Hippocampal formation (tissue), 2 donors: ENCODE results near the gene ADH5.
"Not testable (repeated sequence)": the region's sequence is repeated elsewhere in the genome, so short reads cannot be mapped to it uniquely, and the experiment has no call there.

Experiments used
- DNase-seq, 2 donors: peaks; one replicate each; lab custom pipeline; 2025; lab: John Stamatoyannopoulos, UW

ADH5 gene

DNA sequence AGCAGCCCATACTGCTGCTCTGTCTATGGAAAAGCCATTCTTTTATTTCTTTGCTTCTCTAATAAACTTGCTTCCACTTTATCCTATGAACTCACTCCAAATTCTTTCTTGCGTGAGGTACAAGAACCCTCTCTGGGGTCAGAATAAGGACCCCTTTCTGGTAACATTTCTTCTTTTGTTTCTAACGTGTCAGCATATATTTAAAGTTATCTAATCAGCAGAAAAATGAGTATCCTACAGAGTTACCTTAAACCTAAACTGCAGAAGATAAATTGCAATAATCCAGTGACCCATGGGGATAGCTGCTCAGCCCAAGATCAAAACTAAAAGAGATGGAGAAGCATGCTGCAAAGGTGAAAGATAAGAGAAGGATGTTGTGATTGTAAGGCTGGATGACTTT, 4.0 kb downstream of the ADH5 start:
- DNase-seq, result no peak

DNA sequence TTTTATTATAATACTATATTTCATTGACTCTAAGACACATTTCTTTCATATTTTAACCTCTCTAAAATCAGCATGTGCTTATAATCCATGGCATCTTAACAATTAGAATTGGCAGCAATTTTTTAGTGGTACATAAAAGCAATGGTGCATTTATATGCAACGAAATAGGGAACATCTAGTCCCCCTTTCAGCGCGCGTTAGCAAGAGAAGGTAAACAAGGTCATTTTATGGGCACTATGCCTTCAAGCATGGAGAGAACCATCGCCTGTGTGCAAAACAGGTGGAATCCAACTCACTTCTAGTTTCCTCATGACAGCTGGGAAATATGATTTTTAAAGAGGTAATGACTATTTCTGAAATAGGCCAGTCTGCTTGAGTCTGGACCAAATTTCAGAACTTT, 6.4 kb downstream of the ADH5 start:
- DNase-seq, result no peak

DNA sequence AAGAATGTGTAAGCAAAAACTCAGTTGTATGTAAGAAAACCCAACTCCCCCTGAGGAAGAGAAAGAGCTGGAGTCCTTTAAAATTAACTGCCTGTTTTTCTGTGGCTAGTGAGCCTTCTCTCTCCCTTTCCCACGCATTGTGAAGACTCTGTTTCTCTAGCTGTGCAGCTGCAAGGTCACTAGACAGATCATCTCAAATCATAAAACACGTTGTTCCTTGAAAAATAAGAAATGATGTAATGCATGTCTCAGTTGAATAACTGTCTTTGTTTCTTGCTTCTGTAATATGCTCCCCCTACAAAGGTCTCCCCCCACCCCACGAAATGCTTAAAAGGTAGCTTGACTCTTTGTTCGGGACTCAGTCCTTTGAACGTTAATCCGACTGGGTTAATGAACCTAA, 7.7 kb downstream of the ADH5 start:
- DNase-seq, result not testable (repeated sequence)

DNA sequence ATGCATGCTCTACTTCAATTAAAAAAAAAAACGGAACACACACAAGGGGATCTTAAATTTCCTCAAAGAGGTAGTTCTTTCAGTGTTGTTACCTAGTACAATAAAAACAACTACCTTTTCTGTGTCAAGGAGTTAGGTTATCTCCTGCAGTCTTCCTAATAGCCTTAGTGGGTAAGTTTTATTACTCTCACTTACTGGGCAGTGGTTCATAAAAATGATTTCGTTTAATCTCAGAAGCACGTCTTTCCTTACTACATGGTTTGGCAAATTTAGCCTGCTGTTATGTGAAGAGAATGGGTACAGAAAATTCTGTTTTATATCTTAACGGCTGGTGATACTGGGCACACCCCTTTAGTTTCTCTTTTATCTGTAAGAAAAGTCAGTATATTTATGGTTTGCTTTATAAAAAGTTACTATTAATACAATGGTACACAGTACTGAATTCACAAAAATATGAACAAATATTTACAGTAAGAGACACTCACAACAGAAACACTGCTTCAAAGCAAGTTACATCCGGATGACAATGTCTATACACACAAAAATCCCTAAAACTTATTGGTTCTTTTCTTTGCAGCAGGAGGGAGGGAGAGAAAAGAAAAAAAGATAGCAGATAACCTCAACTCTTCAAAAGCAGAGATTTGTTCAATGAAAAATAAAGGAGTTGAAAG, 8.8 kb downstream of the ADH5 start:
- DNase-seq, result no peak

DNA sequence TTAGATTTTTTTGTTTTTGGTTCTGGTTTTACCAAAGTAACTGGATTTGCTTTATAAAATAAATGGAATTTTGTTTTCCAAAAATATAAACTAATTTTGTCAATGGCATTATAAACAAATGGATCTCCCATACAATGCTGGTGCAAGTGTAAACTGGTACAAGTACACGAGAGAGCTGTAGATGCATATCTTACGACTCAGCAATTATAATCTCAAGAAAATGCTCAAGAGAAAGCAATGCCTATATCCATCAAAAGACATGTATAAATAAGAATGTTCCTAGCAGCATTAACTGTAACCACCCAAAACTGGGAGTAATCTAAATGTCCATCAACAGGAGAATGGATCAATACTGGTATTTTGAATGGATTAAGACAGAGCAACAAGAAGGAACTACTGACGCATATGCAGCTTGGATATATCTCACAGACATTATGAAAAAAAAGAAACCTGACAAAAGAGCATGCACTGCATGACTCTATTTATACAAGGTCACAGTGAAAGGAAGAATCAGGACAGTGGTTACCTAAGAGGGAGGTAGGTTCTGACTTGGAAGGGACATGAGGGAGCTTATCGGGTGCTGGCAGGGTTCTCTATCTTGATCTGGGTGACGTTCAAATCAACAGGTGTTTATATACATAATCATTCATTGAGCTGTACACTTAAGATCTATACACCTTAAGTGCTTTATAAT, 9.5 kb downstream of the ADH5 start:
- DNase-seq, result no peak

DNA sequence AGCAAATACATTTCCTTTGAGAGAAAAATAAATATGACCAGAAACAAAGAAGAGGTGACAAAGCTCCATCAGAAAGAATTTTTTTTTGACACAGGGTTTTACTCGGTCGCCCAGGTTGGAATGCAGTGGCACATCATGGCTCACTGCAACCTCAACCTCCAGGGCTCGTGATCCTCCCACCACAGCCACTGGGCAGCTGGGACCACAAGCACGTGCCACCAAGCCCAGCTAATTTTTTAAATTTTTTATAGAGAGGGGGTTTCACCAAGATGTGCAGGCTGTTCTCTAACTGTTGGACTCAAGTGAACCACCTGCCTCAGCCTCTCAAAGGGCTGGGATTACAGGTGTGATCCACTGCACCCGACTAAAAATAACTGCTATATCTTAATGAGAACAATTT, 10.3 kb downstream of the ADH5 start:
- no peak for DNase-seq

DNA sequence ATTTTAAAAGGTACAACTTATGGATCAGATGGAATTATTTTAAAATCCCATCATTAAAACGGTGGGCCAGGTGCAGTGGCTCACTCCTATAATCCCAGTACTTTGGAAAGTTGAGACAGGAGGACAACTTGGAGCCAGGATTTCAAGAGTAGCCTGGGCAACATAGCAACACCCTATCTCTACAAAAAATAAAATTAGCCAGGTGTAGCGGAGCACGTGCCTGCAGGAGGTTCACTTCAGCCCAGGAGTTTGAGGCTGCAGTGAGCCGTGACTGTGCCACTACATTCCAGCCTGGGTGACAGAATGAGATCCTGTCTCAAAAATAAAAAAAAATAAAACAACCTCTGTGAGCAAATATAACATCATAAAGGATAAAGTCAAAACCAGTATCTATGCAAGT, 11.4 kb downstream of the ADH5 start:
- DNase-seq, result no peak

DNA sequence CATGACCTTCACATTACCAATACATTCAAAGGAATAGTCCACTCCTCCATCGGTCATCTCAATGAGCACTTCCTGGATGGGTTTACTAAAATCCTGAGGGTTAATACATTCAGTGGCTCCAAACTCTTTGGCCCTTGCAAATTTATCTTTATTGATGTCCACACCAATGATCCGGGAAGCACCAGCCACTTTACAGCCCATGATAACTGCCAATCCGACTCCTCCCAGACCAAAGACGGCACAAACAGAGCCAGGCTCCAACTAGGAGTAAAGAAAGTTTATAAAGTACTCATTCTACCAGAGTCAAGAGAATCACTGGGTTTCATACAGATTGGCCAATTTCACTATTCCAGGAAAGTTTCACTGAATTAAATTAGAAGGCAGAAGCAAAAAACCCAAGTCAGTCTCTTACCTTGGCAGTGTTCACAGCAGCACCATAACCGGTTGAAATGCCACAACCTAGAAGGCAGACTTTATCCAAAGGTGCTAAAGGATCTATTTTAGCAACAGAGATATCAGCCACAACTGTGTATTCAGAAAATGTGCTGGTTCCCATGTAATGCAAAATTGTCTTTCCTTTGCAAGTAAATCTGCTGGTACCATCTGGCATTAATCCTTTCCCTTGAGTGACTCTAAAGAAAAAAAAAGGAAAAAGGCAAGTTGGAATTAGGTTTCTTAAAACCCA, 12.2 kb downstream of the ADH5 start:
- DNase-seq, result no peak

DNA sequence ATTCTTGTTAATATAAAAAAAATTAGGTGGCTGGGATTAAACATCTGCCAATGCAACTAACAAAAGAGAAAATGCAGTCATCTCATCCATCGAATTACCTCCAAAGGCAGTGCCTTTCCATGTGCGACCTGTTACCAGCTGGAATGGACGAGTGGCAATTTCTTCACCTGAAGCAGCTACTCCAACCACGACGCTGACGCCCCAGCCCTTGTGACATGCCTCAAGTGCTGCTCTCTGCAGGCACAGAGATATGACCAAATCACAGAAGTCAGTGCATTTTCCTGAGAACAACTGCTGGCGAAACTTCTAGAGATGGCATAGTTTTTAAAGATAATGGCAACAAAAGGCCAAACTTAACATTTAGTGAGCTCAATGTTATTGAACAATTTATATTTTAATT, 13.8 kb downstream of the ADH5 start:
- DNase-seq, result no peak

DNA sequence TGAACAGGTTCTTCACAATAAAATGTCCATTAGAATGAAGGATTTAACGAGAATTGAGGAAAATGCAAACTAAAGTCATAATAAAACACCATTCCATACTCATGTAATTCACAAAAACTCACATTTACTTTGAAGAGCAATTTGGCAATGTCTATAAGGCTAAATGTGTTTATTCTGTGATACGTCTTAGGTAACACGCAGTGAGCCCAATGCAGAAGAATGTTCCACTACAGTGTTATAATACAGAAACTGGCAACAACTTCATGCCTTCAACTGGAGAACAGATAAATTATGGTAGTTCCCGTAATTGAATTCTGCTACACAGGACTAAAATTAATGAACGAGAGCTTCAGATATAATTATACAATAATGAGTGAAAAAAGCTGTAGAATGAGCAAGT, 17.4 kb downstream of the ADH5 start:
- no peak for DNase-seq

DNA sequence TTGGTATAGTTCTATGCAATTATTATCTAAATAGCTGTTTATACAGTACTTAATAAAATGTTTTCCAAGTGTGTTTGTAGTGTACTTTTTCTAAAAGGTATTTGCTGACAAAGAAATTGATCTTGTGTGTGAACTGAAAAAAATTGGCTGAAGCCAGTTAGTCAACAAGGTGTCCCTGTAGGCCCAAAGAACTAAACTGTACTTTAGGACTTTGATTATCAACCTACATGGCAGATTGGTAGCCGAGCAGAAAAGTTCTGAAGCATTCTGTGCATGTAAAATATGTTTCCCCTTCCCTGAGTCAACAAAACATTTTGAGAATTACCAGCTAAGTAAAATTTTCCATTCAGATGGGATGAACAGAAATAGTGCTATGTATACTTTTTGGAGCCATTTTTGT, 21.0 kb downstream of the ADH5 start:
- no peak for DNase-seq

DNA sequence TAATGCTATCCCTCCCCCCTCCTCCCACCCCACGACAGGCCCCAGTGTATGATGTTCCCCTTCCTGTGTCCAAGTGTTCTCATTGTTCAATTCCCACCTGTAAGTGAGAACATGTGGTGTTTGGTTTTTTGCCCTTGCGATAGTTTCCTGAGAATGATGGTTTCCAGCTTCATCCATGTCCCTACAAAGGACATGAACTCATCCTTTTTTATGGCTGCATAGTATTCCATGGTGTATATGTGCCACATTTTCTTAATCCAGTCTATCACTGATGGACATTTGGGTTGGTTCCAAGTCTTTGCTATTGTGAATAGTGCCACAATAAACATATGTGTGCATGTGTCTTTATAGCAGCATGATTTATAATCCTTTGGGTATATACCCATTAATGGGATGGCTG, 23.1 kb downstream of the ADH5 start:
- not testable (repeated sequence) for DNase-seq

DNA sequence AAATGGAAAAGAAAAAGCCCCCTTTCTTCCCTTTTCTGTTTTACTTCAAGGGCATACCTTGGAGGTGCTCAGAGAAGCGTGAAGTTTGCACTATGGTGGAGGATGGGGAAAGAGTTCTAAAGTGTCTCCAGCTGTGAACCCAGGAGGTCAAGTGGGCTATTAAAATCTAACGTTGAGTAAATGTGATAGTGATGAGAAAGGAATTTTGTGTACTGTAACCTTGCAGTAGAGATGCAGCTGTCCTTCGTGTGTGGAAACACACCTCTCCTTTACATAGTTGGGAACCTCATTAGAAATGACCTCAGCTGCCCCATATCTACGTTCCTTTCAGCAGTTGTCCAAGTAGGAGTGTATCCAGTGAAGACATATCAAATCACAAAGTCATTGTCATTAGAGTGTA, 26.5 kb downstream of the ADH5 start:
- DNase-seq, result no peak

DNA sequence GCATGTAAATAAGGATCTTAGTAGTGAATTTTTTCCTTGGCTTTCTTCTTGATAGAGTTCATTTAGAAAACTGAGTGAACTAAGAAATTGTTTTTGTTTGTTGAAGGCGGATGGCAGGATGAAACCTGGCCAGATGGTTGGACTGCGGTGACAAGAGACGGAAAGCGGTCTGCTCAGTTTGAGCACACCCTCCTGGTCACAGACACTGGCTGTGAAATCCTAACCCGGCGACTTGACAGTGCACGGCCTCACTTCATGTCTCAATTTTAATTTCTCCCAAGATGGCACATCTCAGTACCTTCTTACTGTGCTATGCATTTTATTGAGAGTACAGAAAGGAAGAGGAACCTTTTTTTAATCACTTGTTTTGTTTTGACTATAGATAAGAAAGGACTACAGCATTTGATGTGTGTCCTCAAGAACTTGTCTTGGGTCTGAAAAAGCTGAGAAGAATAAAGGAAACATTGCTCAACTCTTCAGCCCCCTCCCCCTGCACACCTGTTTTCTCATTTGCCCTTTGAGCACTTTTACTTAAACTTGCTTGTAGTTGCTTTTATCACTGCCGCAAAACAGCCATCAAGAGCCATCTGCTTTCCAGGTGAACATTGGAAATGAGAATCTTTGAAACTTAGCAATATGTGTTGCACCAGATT, 27.4 kb downstream of the ADH5 start:
- DNase-seq, result no peak

DNA sequence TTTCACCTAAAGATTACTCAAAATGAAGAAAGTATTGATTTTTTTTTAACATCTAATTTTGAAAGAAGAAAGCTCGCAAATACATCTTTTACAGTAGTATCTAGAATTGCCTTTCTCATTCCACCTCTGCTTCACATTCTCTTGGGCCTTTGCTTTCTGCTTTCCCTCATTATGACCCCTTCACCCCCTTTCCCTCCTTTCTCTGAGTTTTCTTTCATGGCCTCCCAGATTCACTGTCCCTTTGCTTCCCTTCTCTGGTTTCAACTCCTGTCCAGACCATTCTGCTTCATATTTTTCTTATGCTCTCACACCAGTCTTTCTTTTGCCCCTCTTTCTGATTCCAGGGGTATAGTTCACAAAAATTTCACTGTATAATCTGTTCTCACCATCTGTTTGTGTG, 29.0 kb downstream of the ADH5 start:
- DNase-seq, result no peak

DNA sequence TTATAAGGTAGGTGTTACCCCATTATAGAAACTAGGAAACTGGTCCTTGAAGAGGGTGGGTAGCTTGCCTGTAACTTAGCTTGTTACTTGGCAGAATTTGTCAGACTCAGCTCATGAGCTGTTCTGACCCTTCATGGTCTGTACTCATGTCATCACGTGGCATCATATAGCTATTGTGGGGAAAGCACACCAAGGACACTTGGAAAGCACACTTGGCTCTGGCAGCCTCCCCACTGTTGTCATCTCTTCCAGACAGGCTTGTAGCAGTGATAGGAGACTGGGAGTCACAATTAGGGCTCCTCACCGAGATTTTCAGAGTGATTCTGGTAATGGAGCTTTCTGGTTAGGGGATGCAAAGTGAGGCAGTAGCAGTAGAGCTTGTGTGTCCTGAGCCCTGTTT, 30.4 kb downstream of the ADH5 start:
- DNase-seq, result no peak

DNA sequence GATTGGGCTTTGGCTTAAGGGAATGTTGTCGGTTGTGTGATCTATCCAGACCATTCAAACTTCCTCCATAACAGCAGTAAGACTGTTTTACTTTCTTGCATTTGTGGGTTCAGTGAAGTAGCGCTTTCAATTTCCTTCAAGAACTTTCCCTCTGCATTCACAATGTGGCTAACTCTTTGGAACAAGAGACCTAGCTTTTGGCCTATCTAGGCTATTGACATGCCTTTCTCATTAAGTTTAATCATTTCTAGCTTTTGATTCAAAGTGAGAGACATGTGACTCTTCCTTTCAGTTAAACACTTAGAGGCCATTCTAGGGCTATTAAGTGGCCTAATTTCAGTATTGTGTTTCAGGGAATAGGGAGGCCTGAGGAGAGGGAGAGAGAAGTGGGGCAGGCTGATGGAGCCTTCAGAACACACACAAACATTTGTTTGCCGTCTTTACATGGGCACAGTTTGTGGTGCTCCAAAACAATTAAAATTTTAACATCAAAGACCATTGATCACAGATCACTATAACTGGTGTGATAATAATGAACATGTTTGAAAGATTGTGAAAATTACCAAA, 34.1 kb downstream of the ADH5 start:
- DNase-seq, result no peak

DNA sequence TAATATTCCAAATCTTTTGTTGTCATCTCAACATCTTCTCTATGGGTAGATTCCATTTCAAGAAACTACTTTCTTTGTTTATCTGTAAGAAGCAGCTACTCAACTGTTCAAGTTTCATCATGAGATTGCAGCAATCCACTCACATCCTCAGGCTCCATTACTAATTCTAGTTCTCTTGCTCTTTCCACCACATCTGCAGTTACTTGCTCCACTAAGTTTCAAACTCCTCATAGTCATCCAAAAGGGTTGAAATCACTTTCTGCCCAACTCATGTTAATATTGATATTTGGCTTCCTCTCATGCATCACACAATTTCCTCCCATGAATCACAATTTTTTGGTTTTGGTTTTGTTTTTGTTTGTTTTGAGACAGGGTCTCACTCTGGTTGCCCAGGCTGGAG, 35.7 kb downstream of the ADH5 start:
- DNase-seq, result no peak

DNA sequence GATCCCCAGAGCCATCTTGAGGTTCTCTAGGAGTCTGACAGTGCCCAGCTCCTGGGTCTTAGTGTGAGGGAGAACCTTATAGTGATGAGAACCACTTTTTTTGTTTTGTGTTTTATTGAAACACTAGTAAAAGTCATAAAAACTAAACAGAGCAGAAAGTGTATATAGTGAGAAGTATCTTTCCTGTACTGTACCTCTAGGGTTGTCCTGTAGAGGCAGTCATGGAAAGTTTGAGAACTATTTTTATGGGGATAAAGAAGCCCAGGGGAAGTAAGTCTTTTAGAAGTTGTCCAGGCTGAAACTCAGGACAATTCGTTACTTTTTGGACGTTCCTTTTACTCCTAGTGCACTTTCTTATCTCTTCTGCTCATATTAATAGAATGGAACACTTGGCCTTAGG, 40.9 kb downstream of the ADH5 start:
- DNase-seq, result no peak

DNA sequence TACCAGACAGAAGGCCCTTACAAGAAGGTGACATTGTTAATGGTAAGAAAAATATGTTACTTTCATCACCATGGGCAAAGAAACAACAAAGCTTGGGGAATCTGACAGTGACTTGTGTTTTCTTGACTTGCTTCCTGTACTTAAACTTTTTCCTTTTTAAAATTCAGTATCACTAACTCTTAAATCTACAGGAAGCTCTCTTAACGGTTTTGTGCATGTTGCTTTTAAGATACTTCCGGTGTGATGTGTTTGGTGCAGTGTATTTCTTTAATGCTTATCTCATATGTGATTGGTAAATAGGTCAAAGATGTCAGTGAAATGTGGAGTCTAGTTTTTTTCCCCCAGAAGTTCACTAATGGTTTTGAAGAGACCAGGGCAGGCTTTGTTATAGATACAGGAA, 45.2 kb downstream of the ADH5 start:
- no peak for DNase-seq

DNA sequence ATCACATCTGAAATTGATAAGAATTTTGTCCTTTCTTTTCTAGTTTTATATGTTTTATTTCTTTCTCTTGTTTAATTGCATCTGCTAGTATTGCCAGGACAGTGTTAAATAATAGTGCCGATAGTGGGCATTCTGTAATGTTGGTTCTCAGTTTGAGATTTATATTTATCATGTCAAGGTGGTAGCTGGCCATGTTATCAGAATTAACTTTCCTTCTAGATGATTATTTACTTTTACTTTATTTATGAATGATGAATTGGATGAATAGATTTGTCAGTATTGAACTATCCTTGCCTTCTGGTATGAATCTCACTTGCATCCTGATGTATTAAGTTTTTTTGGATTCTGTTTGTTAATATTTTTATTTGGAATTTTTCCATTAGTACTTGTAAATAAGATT, 50.4 kb downstream of the ADH5 start:
- no peak for DNase-seq

DNA sequence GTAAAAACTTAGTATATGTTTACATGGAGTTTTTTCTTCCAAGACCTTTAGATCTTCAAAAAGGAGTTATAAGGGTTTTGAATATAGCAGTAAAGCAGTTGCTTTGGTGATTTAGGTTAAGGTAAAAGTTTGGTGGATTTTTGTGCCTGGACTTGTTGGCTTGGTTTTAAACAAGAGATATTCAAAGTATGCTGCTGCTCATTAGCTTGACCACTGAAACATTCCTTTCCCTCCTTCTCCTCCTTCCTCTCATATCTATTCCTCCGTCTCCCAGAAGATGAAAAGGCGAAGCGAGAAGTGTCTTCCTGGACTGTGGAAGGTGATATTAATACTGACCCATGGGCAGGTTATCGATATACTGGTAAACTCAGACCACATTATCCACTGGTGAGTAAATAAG, 54.6 kb downstream of the ADH5 start:
- no peak for DNase-seq

DNA sequence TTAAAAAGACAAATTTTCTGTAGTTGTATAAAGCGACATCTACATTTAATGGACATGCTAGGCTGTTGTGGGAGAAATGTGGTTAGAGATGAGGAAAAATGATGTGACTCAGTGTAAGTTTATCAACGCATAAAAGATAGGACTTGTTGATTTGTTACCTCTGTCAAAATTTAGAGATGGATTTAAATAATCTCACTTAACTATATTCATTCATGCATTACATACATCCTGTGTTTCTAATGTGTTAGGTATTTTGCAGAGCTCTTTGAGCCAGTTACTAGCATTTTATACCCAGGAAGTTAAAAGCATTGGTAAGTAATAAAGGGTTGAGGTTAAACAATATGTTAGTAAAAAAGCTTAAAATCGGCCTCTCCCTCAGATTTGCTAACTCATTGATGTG, 58.7 kb downstream of the ADH5 start:
- DNase-seq, result no peak
